ENCODE results near the gene KCTD8.
A peak's percentile ranks its signal among the peaks of the same experiment; 100 is the strongest.
"Not testable (repeated sequence)": the region's sequence is repeated elsewhere in the genome, so short reads cannot be mapped to it uniquely, and the experiment has no call there.

The KCTD8 gene

DNA sequence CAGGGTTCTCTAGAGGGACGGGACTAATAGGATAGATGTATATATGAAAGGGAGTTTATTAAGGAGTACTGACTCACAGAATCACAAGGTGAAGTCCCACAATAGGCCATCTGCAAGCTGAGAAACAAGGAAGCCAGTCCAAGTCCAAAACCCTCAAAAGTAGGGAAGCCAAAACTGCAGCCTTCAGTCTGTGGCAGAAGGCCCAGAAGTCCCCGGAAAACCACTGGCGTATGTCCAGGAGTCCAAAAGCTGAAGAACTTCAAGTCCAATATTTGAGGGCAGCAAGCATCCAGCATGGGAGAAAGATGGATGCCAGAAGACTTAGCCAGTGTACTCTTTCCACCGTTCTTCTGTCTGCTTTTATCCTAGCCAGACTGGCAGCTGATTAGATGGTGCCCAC lies 227.2 kb downstream of the KCTD8 start:
- no peak overlapping the region for H3K4me3 ChIP-seq (ENCODE audit: low read length)

DNA sequence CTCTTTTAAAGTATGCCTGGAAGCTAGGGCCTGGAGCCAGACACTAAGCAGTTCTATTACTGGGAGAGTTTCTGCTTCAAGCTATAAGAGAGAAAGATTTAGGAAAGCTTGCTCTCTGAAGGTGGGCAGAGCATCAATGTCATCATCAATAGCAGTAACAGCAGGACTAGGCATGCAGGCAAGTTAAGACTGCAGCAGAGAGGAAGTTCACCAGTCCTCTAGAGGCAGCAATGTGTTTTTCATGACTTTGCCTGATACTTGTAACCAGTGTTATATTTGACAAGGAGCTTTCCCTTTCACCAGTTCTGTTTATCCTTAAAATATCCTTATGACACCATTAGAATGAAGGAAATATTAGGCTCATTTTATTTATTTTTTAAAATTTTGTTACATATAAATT lies 237.9 kb downstream of the KCTD8 start:
- no peak for DNase-seq (ENCODE audit: low read depth)
- TF ChIP-seq, protein P1, sequence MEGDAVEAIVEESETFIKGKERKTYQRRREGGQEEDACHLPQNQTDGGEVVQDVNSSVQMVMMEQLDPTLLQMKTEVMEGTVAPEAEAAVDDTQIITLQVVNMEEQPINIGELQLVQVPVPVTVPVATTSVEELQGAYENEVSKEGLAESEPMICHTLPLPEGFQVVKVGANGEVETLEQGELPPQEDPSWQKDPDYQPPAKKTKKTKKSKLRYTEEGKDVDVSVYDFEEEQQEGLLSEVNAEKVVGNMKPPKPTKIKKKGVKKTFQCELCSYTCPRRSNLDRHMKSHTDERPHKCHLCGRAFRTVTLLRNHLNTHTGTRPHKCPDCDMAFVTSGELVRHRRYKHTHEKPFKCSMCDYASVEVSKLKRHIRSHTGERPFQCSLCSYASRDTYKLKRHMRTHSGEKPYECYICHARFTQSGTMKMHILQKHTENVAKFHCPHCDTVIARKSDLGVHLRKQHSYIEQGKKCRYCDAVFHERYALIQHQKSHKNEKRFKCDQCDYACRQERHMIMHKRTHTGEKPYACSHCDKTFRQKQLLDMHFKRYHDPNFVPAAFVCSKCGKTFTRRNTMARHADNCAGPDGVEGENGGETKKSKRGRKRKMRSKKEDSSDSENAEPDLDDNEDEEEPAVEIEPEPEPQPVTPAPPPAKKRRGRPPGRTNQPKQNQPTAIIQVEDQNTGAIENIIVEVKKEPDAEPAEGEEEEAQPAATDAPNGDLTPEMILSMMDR (conservative IDR thresholded peaks at IDR 0.05; ENCODE audit: low read depth, low read length) = peak; percentile 21
- H3K4me3 ChIP-seq (ENCODE audit: low read length) = no peak overlapping the region

More for the DNA sequence above, 227.2 kb downstream of the KCTD8 start:
- DNase-seq (ENCODE audit: low read depth) = no peak
- TF ChIP-seq, protein P1 (conservative IDR thresholded peaks at IDR 0.05; ENCODE audit: low read depth, low read length) = no peak

DNA sequence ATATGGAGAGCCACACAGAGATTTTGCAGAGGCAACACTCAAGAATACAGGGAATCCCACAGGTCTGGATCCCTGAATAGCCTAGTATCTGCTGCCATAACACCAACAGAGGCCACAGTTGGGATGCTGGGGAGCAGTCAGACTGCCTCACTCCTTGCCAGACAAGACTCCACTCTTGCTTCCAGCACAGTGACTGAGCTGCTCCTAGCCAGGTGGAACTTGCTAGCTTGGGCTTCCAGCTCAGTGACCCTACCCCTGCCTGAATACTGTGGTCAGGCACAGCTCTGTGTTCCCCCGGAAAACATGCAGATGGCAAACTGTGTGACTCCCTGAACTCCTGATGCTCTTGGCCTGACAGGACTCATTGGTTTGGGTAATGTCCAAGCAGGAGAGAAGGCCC lies 251.8 kb downstream of the KCTD8 start:
- no peak for DNase-seq (ENCODE audit: low read depth)

DNA sequence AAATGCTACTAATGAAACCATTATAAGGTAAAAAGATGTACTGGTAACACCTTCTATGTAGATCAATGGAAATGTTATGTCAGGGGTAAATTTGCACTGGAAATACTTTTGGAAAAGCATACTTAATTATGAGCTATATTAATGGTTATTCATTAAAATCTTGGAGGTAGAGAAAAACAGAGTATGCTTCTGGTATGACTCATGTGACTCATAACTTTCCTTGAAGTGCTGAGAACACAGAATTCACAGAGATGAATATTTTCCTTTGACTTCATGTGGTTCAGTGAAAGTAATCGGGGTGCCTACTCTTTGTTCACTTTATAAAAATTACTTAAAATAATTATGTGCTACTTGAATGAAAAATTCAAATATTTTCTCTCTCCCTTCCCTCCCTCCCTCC lies 254.2 kb downstream of the KCTD8 start:
- no peak overlapping the region for H3K4me3 ChIP-seq (ENCODE audit: low read length)
- DNase-seq (ENCODE audit: low read depth) = no peak
- TF ChIP-seq, protein P1 (conservative IDR thresholded peaks at IDR 0.05; ENCODE audit: low read depth, low read length) = no peak

More for the DNA sequence above, 251.8 kb downstream of the KCTD8 start:
- TF ChIP-seq, protein P1 (conservative IDR thresholded peaks at IDR 0.05; ENCODE audit: low read depth, low read length) = no peak
- no peak overlapping the region for H3K4me3 ChIP-seq (ENCODE audit: low read length)

DNA sequence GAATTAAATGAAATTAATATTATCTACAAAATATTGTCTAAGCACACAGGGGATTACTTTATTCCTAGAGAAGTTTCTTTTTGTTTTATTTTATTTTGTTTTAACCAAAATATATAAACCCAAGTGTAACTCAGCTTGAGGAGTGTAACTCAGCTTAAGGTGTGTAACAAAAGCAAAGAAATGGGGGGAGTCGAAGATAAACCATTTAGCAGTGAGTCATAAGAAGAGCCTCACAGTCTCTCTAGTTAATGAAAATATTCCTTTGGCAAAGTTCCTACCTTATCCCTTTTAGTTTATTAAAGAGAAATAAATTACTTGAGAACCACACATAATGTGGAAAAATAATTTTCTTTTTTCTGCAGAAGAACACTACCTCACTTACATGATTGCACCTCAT lies 261.8 kb downstream of the KCTD8 start:
- TF ChIP-seq, protein P1 (conservative IDR thresholded peaks at IDR 0.05; ENCODE audit: low read depth, low read length) = no peak
- no peak for DNase-seq (ENCODE audit: low read depth)
- H3K4me3 ChIP-seq (ENCODE audit: low read length) = no peak overlapping the region

DNA sequence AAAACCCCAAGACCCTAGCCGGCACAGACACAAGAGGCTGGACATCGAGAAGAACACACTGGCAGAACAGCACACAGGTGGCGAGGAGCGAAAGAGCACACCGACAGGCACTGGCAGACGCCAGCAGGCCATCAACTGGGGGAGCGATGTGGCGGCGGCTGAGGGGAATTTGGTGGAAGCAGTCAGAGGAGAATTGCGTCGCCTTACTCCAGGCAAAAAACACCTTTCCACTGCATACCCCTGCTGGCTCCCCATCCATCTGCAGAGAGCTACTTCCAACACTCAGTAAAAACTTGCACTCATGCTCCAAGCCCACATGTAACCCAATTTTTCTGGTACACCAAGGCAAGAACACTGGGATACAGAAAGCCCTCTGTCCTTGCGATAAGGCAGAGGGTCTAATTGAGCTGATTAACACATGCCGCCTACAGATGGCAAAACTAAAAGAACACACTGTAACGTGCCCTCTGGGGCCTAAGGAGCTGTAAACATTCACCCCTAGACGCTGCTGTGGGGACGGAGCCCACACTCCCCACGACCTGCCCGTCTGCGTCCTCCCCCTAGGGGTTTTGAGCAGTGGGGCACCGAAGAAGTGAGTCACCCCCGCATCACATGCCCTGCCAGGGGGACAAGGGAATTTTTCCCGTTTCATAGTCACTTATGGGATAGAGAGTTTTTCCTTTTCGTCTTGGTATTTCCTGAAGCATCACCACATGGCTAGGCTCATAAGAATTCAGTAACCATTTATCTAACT lies 262.3 kb downstream of the KCTD8 start:
- no peak overlapping the region for H3K4me3 ChIP-seq (ENCODE audit: low read length)
- no peak for DNase-seq (ENCODE audit: low read depth)
- TF ChIP-seq, protein P1 (conservative IDR thresholded peaks at IDR 0.05; ENCODE audit: low read depth, low read length) = no peak

DNA sequence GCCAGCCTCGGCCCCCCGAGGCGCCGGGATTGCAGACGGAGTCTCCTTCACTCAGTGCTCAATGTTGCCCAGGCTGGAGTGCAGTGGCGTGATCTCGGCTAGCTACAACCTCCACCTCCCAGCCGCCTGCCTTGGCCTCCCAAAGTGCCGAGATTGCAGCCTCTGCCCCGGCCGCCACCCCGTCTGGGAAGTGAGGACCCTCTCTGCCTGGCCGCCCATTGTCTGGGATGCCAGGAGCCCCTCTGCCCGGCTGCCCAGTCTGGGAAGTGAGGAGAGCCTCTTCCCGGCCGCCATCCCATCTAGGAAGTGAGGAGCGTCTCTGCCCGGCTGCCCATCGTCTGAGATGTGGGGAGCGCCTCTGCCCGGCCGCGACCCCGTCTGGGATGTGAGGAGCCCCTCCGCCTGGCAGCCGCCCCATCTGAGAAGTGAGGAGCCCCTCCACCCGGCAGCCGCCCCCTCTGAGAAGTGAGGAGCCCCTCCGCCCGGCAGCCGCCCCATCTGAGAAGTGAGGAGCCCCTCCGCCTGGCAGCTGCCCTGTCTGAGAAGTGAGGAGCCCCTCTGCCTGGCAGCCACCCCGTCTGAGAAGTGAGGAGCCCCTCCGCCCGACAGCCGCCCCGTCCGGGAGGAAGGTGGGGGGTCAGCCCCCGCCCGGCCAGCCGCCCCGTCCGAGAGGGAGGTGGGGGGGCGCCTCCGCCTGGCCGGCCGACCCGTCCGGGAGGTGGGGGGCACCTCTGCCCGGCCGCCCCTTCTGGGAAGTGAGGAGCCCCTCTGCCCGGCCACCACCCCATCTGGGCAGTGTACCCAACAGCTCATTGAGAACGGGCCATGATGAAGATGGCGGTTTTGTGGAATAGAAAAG lies 266.9 kb downstream of the KCTD8 start:
- not testable (repeated sequence) for H3K4me3 ChIP-seq (ENCODE audit: low read length); DNase-seq (ENCODE audit: low read depth)

DNA sequence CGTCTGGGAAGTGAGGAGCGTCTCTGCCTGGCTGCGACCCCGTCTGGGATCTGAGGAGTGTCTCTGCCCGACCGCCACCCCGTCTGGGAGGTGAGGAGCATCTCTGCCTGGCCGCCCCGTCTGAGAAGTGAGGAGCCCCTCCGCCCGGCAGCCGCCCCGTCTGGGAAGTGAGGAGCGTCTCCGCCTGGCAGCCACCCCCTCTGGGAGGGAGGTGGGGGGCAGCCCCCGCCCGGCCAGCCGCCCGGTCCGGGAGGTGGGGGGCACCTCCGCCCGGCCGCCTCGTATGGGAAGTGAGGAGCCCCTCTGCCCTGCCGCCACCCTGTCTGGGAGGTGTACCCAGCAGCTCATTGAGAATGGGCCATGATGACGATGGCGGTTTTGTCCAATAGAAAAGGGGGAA lies 280.8 kb downstream of the KCTD8 start:
- H3K4me3 ChIP-seq (ENCODE audit: low read length); DNase-seq (ENCODE audit: low read depth): not testable (repeated sequence)
